Activated T-cell treated with anti-CD3 and anti-CD28 coated beads for 48 hours (primary cell): Measurements from ENCODE around the gene AASDH.
"Not testable (repeated sequence)": the region's sequence is repeated elsewhere in the genome, so short reads cannot be mapped to it uniquely, and the experiment has no call there.

Experiments used
- DNase-seq: peaks from one replicate; pipeline ENCODE4 v3.0.0-alpha.2; 2020; ENCODE audit warnings: low read depth

Gene AASDH

GRCh38 chr4:56389558-56389957 is 2.3 kb upstream of the AASDH start:
- DNase-seq: no peak

- no peak for DNase-seq
Measured at GRCh38 chr4:56388306-56388705, 1.0 kb upstream of the AASDH start.

GRCh38 chr4:56386091-56386490 is 1.2 kb downstream of the AASDH start:
- DNase-seq: no peak

GRCh38 chr4:56375458-56375857 is 11.8 kb downstream of the AASDH start:
- no peak for DNase-seq

GRCh38 chr4:56374956-56375355 is 12.3 kb downstream of the AASDH start:
- no peak for DNase-seq

GRCh38 chr4:56372774-56373173 is 14.5 kb downstream of the AASDH start:
- DNase-seq: no peak

- DNase-seq: no peak
Measured at GRCh38 chr4:56371426-56372220, 15.7 kb downstream of the AASDH start.

- no peak for DNase-seq
Measured at GRCh38 chr4:56370377-56370776, 16.9 kb downstream of the AASDH start.

GRCh38 chr4:56362981-56363380 is 24.3 kb downstream of the AASDH start:
- not testable (repeated sequence) for DNase-seq

- no peak for DNase-seq
Measured at GRCh38 chr4:56360071-56360470, 27.2 kb downstream of the AASDH start.

GRCh38 chr4:56356650-56357049 is 30.6 kb downstream of the AASDH start:
- DNase-seq: no peak

- DNase-seq: no peak
Measured at GRCh38 chr4:56348576-56348975, 38.7 kb downstream of the AASDH start.

- no peak for DNase-seq
Measured at GRCh38 chr4:56345458-56345857, 41.8 kb downstream of the AASDH start.

- DNase-seq: no peak
Measured at GRCh38 chr4:56342746-56343145, 44.5 kb downstream of the AASDH start.

GRCh38 chr4:56330691-56331090 is 56.6 kb downstream of the AASDH start:
- no peak for DNase-seq

GRCh38 chr4:56326363-56326762 is 60.9 kb downstream of the AASDH start:
- DNase-seq: no peak

GRCh38 chr4:56324011-56324610 is 63.2 kb downstream of the AASDH start:
- DNase-seq: no peak

GRCh38 chr4:56323327-56323726 is 64.0 kb downstream of the AASDH start:
- no peak for DNase-seq

GRCh38 chr4:56321251-56321650 is 66.0 kb downstream of the AASDH start:
- no peak for DNase-seq

GRCh38 chr4:56320293-56320692 is 67.0 kb downstream of the AASDH start:
- DNase-seq: no peak

- DNase-seq: no peak
Measured at GRCh38 chr4:56318555-56318954, 68.7 kb downstream of the AASDH start.

GRCh38 chr4:56317749-56318148 is 69.5 kb downstream of the AASDH start:
- DNase-seq: no peak

GRCh38 chr4:56316011-56316650 is 71.2 kb downstream of the AASDH start:
- DNase-seq: no peak
